Hepatocyte (in vitro differentiated cells): ENCODE data around the gene MSI1.

Source experiments
- CTCF ChIP-seq: fragments of 200-600 bp; sonication (generic); IDR thresholded peaks from 2 replicates; pipeline ENCODE4 v1.5.1; 2016; ENCODE audit warnings: antibody characterized with exemption, mild to moderate bottlenecking; ENCODE audit not compliant: poor library complexity
- EZH2 ChIP-seq: fragments of 200-600 bp; sonication (generic); IDR thresholded peaks from 2 replicates; pipeline ENCODE4 v1.6.1; 2016; ENCODE audit warnings: antibody characterized with exemption, mild to moderate bottlenecking, borderline replicate concordance
- EZH2phosphoT487 ChIP-seq: fragments of 200-600 bp; sonication (generic); IDR thresholded peaks from one replicate; pipeline ENCODE4 v1.6.1; 2018; ENCODE audit warnings: antibody characterized with exemption, mild to moderate bottlenecking, low read depth, moderate library complexity; ENCODE audit not compliant: unreplicated experiment, severe bottlenecking

GRCh38 chr12:120406069-120406468 is 37.1 kb upstream of the MSI1 start:
- no peak for TF ChIP-seq CTCF
- no peak for TF ChIP-seq EZH2phosphoT487
- TF ChIP-seq EZH2 = no peak
